WTC11 (cell line): ENCODE results near the gene COX17. TPM values are rescaled to one million over a fixed set of nuclear protein-coding genes. Genes with fewer than 3 reads are reported as not detected.

Source experiments
- ATAC-seq: fragments of 200-7000 bp; cut with Tn5 transposase; 2 replicates; pipeline ENCODE4 v1.10.0; 2021; ENCODE audit warnings: mild to moderate bottlenecking, moderate library complexity
- CTCF ChIA-PET: fragments of 300-600 bp; sonication (Branson Sonifier 250); formaldehyde crosslinking; loops from one replicate; lab custom pipeline; 2021; ENCODE audit warnings: antibody characterized with exemption; lab: Charles Lee
- POLR2A ChIA-PET: fragments of 350-600 bp; sonication (Branson Sonifier 250); formaldehyde crosslinking; loops from one replicate; lab custom pipeline; 2021; ENCODE audit warnings: antibody characterized with exemption; lab: Charles Lee
- DNase-seq: peaks from one replicate; pipeline ENCODE4 v3.0.0; 2021; ENCODE audit warnings: low spot score
- H3K27ac Mint-ChIP-seq: 2 replicates; pipeline ENCODE4 v1.8.0; 2021; ENCODE audit warnings: mixed read lengths
- H3K27me3 Mint-ChIP-seq: 2 replicates; pipeline ENCODE4 v1.8.0; 2021; ENCODE audit warnings: low read depth, mild to moderate bottlenecking, moderate library complexity, mixed read lengths
- H3K36me3 Mint-ChIP-seq: 2 replicates; pipeline ENCODE4 v1.8.0; 2021; ENCODE audit warnings: mixed read lengths
- H3K4me1 Mint-ChIP-seq: 2 replicates; pipeline ENCODE4 v1.8.0; 2022; ENCODE audit warnings: mixed read lengths
- H3K4me3 Mint-ChIP-seq: 2 replicates; pipeline ENCODE4 v1.8.0; 2021; ENCODE audit warnings: mild to moderate bottlenecking, moderate library complexity, mixed read lengths
- H3K9me3 Mint-ChIP-seq: 2 replicates; pipeline ENCODE4 v1.8.0; 2021; ENCODE audit warnings: mixed read lengths
- ATF3 ChIP-seq: sonication (generic); formaldehyde crosslinking; conservative IDR thresholded peaks from 2 replicates; pipeline ENCODE4 v1.8.1; 2022; ENCODE audit warnings: mild to moderate bottlenecking, missing genetic modification reagents
- E2F1 ChIP-seq: sonication (generic); formaldehyde crosslinking; IDR thresholded peaks from 2 replicates; pipeline ENCODE4 v1.8.0; 2022; ENCODE audit warnings: mild to moderate bottlenecking, missing genetic modification reagents
- ELF4 ChIP-seq: sonication (generic); formaldehyde crosslinking; IDR thresholded peaks from 2 replicates; pipeline ENCODE4 v1.8.1; 2022; ENCODE audit warnings: low read depth, mild to moderate bottlenecking, moderate library complexity, missing genetic modification reagents
- ESRRA ChIP-seq: sonication (generic); formaldehyde crosslinking; IDR thresholded peaks from 2 replicates; pipeline ENCODE4 v1.8.1; 2022; ENCODE audit warnings: mild to moderate bottlenecking, missing genetic modification reagents, borderline replicate concordance
- GABPB1 ChIP-seq: sonication (generic); formaldehyde crosslinking; IDR thresholded peaks from 2 replicates; pipeline ENCODE4 v1.8.1; 2023; ENCODE audit warnings: mild to moderate bottlenecking, missing genetic modification reagents
- MXD4 ChIP-seq: fragments of 250-450 bp; sonication (Bioruptor Pico); IDR thresholded peaks from 2 replicates; pipeline ENCODE4 v1.8.0; 2021; ENCODE audit warnings: mild to moderate bottlenecking, moderate library complexity, borderline replicate concordance
- MYBL2 ChIP-seq: sonication (generic); formaldehyde crosslinking; IDR thresholded peaks from 2 replicates; pipeline ENCODE4 v1.8.1; 2023; ENCODE audit warnings: mild to moderate bottlenecking, moderate library complexity, missing genetic modification reagents
- NFE2L1 ChIP-seq: sonication (generic); formaldehyde crosslinking; IDR thresholded peaks from 2 replicates; pipeline ENCODE4 v1.8.1; 2023; ENCODE audit warnings: missing genetic modification reagents
- OVOL2 ChIP-seq: fragments of 250-450 bp; sonication (Bioruptor Pico); IDR thresholded peaks from 2 replicates; pipeline ENCODE4 v1.9.0; 2021; ENCODE audit warnings: mild to moderate bottlenecking, borderline replicate concordance
- PRDM15 ChIP-seq: sonication (generic); formaldehyde crosslinking; IDR thresholded peaks from 2 replicates; pipeline ENCODE4 v1.8.0; 2022; ENCODE audit warnings: missing genetic modification reagents
- SOX15 ChIP-seq: fragments of 250-450 bp; sonication (Bioruptor Pico); IDR thresholded peaks from 2 replicates; pipeline ENCODE4 v1.9.0; 2021; ENCODE audit warnings: mild to moderate bottlenecking
- SP1 ChIP-seq: sonication (generic); formaldehyde crosslinking; conservative IDR thresholded peaks from 2 replicates; pipeline ENCODE4 v1.8.1; 2022; ENCODE audit warnings: missing genetic modification reagents
- ZNF396 ChIP-seq: fragments of 250-450 bp; sonication (Bioruptor Pico); IDR thresholded peaks from 2 replicates; pipeline ENCODE4 v1.8.0; 2021; ENCODE audit warnings: mild to moderate bottlenecking, moderate library complexity, borderline replicate concordance
- ZSCAN18 ChIP-seq: fragments of 250-450 bp; sonication (Bioruptor Pico); IDR thresholded peaks from 2 replicates; pipeline ENCODE4 v2.1.2; 2022; ENCODE audit warnings: mild to moderate bottlenecking, moderate library complexity
- total RNA-seq: library from RNA; stranded (reverse); gene quantifications from 3 replicates; pipeline ENCODE4 v1.2.3, GENCODE V29; 2021
- TF ChIP-seq, protein P1 (sequence below): fragments of 250-450 bp; sonication (Bioruptor Pico); IDR thresholded peaks from 2 replicates; pipeline ENCODE4 v1.9.0; 2021; ENCODE audit warnings: mild to moderate bottlenecking
- TF ChIP-seq, protein P2 (sequence below): sonication (generic); formaldehyde crosslinking; IDR thresholded peaks from 2 replicates; pipeline ENCODE4 v1.8.1; 2023; ENCODE audit warnings: mild to moderate bottlenecking, missing genetic modification reagents, moderate library complexity
- TF ChIP-seq, protein P3 (sequence below): sonication (generic); formaldehyde crosslinking; IDR thresholded peaks from 2 replicates; pipeline ENCODE4 v1.8.1; 2023; ENCODE audit warnings: mild to moderate bottlenecking, missing genetic modification reagents

COX17 gene
- total RNA-seq, 1 experiment from 2014 or later = 56.0 TPM

DNA sequence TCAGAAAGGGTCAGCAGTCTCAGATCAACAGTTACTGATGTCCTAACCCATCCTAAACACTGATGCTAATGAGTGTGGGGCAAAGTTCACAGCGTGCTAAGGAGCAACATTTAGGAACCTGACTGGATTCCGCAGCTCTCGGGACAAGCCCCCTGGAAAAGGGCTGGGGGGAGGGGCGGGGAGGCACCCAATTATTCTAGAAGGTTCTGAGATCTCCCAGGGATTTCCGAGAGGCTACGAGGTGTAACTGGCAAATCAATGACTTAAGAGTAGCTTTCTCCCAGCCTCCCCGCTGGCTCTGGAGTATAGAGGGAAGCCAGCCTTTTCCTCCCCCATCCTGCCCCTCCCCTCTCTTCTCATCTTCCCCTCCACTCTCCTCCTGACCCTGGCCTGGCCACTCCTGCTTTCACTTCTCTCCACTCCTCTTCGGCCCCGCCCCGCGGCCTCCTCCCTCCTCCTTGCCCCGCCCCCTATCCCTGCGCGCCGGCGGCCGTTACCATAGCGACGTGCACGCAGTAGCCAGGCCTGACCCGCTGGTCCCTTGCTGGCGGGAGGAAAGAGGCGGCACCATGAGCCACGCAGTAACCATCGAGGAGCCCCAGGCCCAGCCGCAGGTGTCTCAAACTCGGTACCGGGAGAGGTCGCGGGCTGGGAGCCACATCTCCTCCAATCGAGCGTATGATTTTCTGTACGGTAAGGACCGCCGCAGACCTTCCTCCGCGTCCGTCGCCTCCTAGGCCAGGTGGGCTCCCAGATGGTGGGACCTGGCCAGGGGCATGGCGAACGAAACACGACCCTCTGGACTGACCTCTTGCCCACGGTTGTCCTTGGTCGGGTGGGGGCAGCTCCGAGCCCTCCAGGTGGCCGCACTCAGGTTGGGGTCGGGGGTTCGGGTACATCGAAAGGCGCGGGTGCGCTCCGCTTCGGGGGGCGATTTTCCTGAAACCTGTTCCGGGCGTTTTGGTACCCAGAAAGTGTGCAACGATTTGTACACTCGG, 25.6 kb upstream of the COX17 start, which contains the start of gene CFAP91 (continued):
- TF ChIP-seq PRDM15 (CRISPR knock-in tag) (peak; percentile 97), E2F1 (CRISPR knock-in tag) (no peak), SP1 (peak; percentile 83), ELF4 (CRISPR knock-in tag) (no peak)
- TF ChIP-seq, protein P1, sequence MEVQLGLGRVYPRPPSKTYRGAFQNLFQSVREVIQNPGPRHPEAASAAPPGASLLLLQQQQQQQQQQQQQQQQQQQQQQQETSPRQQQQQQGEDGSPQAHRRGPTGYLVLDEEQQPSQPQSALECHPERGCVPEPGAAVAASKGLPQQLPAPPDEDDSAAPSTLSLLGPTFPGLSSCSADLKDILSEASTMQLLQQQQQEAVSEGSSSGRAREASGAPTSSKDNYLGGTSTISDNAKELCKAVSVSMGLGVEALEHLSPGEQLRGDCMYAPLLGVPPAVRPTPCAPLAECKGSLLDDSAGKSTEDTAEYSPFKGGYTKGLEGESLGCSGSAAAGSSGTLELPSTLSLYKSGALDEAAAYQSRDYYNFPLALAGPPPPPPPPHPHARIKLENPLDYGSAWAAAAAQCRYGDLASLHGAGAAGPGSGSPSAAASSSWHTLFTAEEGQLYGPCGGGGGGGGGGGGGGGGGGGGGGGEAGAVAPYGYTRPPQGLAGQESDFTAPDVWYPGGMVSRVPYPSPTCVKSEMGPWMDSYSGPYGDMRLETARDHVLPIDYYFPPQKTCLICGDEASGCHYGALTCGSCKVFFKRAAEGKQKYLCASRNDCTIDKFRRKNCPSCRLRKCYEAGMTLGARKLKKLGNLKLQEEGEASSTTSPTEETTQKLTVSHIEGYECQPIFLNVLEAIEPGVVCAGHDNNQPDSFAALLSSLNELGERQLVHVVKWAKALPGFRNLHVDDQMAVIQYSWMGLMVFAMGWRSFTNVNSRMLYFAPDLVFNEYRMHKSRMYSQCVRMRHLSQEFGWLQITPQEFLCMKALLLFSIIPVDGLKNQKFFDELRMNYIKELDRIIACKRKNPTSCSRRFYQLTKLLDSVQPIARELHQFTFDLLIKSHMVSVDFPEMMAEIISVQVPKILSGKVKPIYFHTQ = no peak

DNA sequence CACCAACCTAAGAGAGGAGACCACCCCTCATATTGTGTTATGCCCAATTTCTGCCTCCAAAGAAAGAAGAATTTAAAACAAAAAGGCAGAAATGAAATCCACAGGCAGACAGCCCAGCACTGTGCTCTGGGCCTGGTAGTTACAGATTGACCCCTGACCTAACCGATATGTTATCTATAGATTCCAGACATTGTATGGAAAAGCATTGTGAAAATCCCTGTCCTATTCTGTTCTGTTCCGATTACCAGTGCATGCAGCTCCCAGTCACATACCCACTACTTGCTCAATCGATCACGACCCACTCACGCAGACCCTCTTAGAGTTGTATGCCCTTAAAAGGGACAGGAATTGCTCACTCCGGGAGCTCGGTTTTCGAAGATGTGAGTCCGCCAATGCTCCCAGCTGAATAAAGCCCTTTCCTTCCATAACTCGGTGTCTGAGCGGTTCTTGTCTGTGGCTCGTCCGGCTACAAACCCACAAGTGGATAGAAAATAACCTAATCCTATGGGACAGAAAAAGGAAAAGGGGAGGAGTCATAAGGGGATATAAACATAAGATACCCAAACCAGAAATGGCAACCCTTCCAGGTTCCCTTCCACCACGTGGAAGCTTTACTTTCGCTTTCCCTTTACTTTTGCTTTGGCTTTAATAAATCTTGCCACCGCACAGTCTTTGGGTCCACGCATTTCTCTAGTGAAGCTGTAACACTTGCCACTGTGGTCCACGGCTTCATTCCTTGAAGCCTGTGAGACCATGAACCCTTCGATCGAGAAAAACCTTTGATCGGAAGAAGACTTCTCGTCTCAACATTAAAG, 23.9 kb upstream of the COX17 start:
- Mint-ChIP-seq H3K9me3 (peaks cover 3% of the 10 kb centered on the region; the same call in 1 of the 2 replicates), H3K4me3 (no peak overlapping the region), H3K27ac (no peak overlapping the region), H3K36me3 (no peaks in the 10 kb centered on the region), H3K4me1 (peaks cover 13% of the 10 kb centered on the region), H3K27me3 (peaks cover 48% of the 10 kb centered on the region)
- TF ChIP-seq MYBL2 (CRISPR knock-in tag) (no peak), NFE2L1 (CRISPR knock-in tag) (no peak), ESRRA (CRISPR knock-in tag) (no peak)
- TF ChIP-seq, protein P2, sequence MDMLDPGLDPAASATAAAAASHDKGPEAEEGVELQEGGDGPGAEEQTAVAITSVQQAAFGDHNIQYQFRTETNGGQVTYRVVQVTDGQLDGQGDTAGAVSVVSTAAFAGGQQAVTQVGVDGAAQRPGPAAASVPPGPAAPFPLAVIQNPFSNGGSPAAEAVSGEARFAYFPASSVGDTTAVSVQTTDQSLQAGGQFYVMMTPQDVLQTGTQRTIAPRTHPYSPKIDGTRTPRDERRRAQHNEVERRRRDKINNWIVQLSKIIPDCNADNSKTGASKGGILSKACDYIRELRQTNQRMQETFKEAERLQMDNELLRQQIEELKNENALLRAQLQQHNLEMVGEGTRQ = no peak
- CTCF ChIA-PET = interaction anchor here (1.1 kb wide), 1 partner anchor 11 kb away, joined by 3 read pairs; no protein-coding TSS in a partner anchor
- no peak for ATAC-seq
- POLR2A ChIA-PET = no interaction called here
- DNase-seq = no peak

- no peak overlapping the region for H3K27ac Mint-ChIP-seq
- H3K4me3 Mint-ChIP-seq = no peak overlapping the region
- H3K4me1 Mint-ChIP-seq = peaks cover 13% of the 10 kb centered on the region
- DNase-seq (no peak), ATAC-seq (no peak)
- CTCF ChIA-PET = interaction anchor here (1.1 kb wide), 1 partner anchor 10 kb away, joined by 3 read pairs; no protein-coding TSS in a partner anchor
- peaks cover 7% of the 10 kb centered on the region; the same call in 1 of the 2 replicates for H3K9me3 Mint-ChIP-seq
- POLR2A ChIA-PET = no interaction called here
- H3K36me3 Mint-ChIP-seq = no peaks in the 10 kb centered on the region
- peaks cover 44% of the 10 kb centered on the region for H3K27me3 Mint-ChIP-seq
- TF ChIP-seq OVOL2 (CRISPR knock-in tag) (no peak), SOX15 (CRISPR knock-in tag) (no peak), ATF3 (no peak), ZNF396 (CRISPR knock-in tag) (no peak), GABPB1 (CRISPR knock-in tag) (no peak), ZSCAN18 (CRISPR knock-in tag) (no peak), MXD4 (no peak)
- TF ChIP-seq, protein P3, sequence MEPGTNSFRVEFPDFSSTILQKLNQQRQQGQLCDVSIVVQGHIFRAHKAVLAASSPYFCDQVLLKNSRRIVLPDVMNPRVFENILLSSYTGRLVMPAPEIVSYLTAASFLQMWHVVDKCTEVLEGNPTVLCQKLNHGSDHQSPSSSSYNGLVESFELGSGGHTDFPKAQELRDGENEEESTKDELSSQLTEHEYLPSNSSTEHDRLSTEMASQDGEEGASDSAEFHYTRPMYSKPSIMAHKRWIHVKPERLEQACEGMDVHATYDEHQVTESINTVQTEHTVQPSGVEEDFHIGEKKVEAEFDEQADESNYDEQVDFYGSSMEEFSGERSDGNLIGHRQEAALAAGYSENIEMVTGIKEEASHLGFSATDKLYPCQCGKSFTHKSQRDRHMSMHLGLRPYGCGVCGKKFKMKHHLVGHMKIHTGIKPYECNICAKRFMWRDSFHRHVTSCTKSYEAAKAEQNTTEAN (CRISPR knock-in tag) = no peak
Measured at GRCh38 chr3:119700269-119700919, 23.2 kb upstream of the COX17 start.
